Calu3 (cell line): ENCODE measurements around the gene ADGRG1. TPM values are rescaled to one million over a fixed set of nuclear protein-coding genes. Genes with fewer than 3 reads are reported as not detected.

Source experiments
- BruUV-seq: library from RNA; stranded (reverse); fragments of 400-500 nt; replicated peaks from 2 replicates; lab custom pipeline; 2021; lab: Mats Ljungman, UMichigan
- CTCF ChIA-PET: fragments of 300-600 bp; sonication (Branson Sonifier 250); formaldehyde crosslinking; loops from one replicate; lab custom pipeline; 2022; ENCODE audit warnings: antibody characterized with exemption; lab: Charles Lee
- DNase-seq: peaks from one replicate; pipeline ENCODE4 v3.0.0; 2022
- H3K27ac Mint-ChIP-seq: one replicate; pipeline ENCODE4 v1.8.0; 2022; ENCODE audit warnings: mixed read lengths; ENCODE audit not compliant: unreplicated experiment
- H3K27me3 Mint-ChIP-seq: one replicate; pipeline ENCODE4 v1.8.0; 2022; ENCODE audit warnings: mixed read lengths; ENCODE audit not compliant: unreplicated experiment
- H3K36me3 Mint-ChIP-seq: one replicate; pipeline ENCODE4 v1.8.0; 2022; ENCODE audit warnings: mild to moderate bottlenecking, moderate library complexity, mixed read lengths; ENCODE audit not compliant: insufficient read depth, unreplicated experiment
- H3K4me1 Mint-ChIP-seq: one replicate; pipeline ENCODE4 v1.8.0; 2022; ENCODE audit warnings: mild to moderate bottlenecking, low read depth, mixed read lengths; ENCODE audit not compliant: unreplicated experiment
- H3K4me3 Mint-ChIP-seq: one replicate; pipeline ENCODE4 v1.8.0; 2022; ENCODE audit warnings: mild to moderate bottlenecking, low read depth, moderate library complexity, mixed read lengths; ENCODE audit not compliant: unreplicated experiment
- H3K9me3 Mint-ChIP-seq: one replicate; pipeline ENCODE4 v1.8.0; 2022; ENCODE audit warnings: low read depth, mixed read lengths; ENCODE audit not compliant: unreplicated experiment
- CTCF ChIP-seq: fragments of 200-600 bp; IDR thresholded peaks from one replicate; pipeline ENCODE4 v1.8.0; 2022; ENCODE audit warnings: antibody characterized with exemption; ENCODE audit not compliant: unreplicated experiment
- intact Hi-C: fragments of 100-400 bp; cut with micrococcal nuclease; formaldehyde crosslinking; loops from one replicate; pipeline ENCODE4 v1.10.0; 2022; ENCODE audit not compliant: unreplicated experiment
- total RNA-seq: library from RNA; stranded (reverse); gene quantifications from 2 replicates; pipeline ENCODE4 v1.2.3, GENCODE V29; 2022

The ADGRG1 gene
- total RNA-seq, 1 experiment from 2014 or later, result 278 TPM

DNA sequence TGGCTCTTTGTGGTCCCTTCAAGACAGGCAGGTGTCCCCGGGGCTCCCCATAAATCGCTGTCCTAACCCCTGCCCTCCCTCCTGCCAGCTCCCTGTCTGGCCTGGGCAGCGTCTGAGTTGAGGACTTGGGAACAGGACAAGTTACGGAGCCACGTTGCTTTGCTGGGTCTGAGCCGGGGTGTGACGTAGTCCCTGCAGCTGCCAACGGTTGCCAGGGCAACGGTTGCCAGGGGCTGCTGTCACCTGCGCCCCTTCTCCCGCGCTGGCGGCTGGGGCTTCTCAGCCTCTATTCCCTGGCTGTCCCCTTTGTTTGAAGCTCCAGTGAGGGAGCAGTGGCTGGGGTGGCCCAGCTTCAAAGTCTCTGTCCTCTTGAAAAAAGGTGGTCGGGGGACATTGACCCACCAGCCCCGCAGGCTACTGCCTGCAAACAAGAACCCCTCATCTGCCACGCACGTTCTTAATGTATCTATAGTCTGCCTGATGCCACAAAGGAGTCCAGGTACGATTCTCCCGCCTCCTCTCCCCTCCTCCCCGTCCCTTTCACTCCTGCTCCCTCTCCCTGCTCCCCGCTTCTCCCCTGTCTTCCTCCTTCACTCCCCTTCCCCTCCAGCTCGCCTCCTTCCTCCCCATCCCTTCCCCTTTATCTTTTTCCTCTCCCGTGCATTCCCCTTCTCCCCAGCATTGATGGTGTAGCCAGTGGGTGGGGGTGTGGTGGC, 10.9 kb downstream of the ADGRG1 start:
- no peak for TF ChIP-seq CTCF
- Mint-ChIP-seq H3K4me1 (peaks cover 36% of the 10 kb centered on the region), H3K27me3 (no peaks in the 10 kb centered on the region), H3K36me3 (peaks cover 40% of the 10 kb centered on the region), H3K9me3 (no peaks in the 10 kb centered on the region), H3K4me3 (no peak overlapping the region), H3K27ac (no peak overlapping the region)
- intact Hi-C loops, result no loop called here
- CTCF ChIA-PET, result interaction anchor here (0.7 to 3.2 kb wide), 3 partner anchors 11 to 32 kb away, joined by 3 to 10 read pairs (median 3); partner anchors contain the start of gene ADGRG1
- DNase-seq, result no peak
- BruUV-seq, result no TSS peak

GRCh38 chr16:57640185-57640584, 11.8 kb downstream of the ADGRG1 start:
- intact Hi-C loops, result no loop called here
- Mint-ChIP-seq H3K27me3 (no peaks in the 10 kb centered on the region), H3K27ac (no peak overlapping the region), H3K9me3 (no peaks in the 10 kb centered on the region), H3K36me3 (peaks cover 35% of the 10 kb centered on the region), H3K4me1 (peaks cover 29% of the 10 kb centered on the region), H3K4me3 (no peak overlapping the region)
- DNase-seq, result no peak
- BruUV-seq, result no TSS peak
- no peak for TF ChIP-seq CTCF
- CTCF ChIA-PET, result no interaction called here

- Mint-ChIP-seq H3K9me3 (no peaks in the 10 kb centered on the region), H3K4me3 (no peak overlapping the region), H3K4me1 (peaks cover 27% of the 10 kb centered on the region), H3K27ac (no peak overlapping the region), H3K36me3 (peaks cover 31% of the 10 kb centered on the region), H3K27me3 (no peaks in the 10 kb centered on the region)
- no peak for DNase-seq
- no peak for TF ChIP-seq CTCF
- BruUV-seq, result no TSS peak
- intact Hi-C loops, result no loop called here
- CTCF ChIA-PET, result no interaction called here
Observed at GRCh38 chr16:57640612-57641011, 12.2 kb downstream of the ADGRG1 start.

DNA sequence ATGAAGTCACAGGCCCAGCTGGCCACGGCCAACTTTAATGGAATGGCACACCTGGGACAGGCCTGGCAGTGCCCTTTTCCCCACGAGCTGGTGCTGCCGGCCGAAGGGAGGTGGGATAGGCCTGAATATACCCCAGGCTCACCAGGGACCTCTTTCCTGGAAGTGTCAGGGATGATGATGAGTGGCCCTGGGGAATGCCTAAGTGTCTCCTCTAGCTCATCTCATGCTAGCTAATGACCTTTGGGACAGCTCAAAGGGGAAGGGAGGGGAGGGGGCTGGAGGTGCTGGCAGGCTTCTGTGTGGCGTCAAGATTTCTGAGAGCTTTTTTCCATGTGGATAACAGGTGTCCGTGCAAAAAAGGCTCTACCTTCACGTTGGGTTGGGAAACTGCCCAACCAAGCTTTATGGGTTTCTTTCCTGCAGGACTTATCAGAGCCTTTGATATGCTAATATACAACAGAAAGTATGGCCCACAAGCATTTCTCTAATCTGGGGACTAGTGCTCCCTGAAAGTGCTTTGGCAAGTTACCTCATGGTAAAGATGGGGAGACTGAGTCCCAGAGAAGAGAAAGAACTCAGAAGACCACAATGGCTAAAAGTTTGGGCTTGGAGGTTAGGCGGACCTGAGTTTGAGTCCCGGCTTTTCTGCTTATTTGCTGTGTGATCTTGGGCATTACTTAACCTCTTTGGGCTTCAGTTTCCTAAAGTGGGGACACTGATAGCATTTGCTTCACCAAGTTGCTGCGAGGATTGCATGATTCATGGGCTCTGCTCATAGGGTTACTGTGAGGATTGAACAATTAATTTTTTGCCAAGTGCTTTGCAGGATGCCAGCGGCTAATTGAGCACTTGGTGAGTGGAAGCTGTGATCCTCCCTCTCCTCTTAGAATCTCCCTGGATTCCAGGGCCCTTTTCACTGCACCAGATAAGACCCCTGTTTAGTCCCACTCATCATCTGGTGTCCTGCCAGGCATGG, 14.0 kb downstream of the ADGRG1 start:
- Mint-ChIP-seq H3K9me3 (no peaks in the 10 kb centered on the region), H3K36me3 (peaks cover 23% of the 10 kb centered on the region), H3K27me3 (no peaks in the 10 kb centered on the region), H3K27ac (no peak overlapping the region), H3K4me3 (no peak overlapping the region), H3K4me1 (peaks cover 24% of the 10 kb centered on the region)
- TF ChIP-seq CTCF, result no peak
- TSS peak; percentile 18 for BruUV-seq
- intact Hi-C loops, result no loop called here
- CTCF ChIA-PET, result no interaction called here
- no peak for DNase-seq
